ENCODE results near the gene KNL1.

Gene KNL1

DNA sequence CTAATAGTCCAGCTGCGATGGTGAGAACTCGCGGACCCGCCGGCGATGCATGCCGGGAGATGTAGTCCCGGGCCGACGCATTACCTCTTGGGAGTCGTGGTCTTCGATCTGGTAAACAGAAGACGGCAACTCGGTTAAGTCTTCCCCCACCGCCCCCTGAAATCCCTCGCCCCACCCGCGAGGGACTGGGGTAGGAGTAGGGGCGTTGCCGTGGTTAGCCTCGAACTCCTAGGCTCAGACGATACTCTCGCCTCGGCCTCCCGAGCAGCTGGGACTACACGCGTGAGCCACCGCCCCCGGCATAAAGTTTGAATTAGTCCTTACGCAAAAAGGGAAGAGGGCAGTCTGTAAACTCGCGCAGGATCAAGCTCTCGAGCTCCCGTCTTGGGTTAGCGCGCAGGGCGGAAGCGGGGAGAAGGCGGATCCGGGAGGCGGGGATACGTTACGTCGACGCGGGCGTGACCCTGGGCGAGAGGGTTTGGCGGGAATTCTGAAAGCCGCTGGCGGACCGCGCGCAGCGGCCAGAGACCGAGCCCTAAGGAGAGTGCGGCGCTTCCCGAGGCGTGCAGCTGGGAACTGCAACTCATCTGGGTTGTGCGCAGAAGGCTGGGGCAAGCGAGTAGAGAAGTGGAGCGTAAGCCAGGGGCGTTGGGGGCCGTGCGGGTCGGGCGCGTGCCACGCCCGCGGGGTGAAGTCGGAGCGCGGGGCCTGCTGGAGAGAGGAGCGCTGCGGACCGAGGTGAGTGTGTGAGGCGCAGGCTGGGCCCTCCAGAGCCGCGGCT lies 100.8 kb downstream of the KNL1 start, which contains the start of gene RAD51 (continued):
- TF ChIP-seq, protein P1, sequence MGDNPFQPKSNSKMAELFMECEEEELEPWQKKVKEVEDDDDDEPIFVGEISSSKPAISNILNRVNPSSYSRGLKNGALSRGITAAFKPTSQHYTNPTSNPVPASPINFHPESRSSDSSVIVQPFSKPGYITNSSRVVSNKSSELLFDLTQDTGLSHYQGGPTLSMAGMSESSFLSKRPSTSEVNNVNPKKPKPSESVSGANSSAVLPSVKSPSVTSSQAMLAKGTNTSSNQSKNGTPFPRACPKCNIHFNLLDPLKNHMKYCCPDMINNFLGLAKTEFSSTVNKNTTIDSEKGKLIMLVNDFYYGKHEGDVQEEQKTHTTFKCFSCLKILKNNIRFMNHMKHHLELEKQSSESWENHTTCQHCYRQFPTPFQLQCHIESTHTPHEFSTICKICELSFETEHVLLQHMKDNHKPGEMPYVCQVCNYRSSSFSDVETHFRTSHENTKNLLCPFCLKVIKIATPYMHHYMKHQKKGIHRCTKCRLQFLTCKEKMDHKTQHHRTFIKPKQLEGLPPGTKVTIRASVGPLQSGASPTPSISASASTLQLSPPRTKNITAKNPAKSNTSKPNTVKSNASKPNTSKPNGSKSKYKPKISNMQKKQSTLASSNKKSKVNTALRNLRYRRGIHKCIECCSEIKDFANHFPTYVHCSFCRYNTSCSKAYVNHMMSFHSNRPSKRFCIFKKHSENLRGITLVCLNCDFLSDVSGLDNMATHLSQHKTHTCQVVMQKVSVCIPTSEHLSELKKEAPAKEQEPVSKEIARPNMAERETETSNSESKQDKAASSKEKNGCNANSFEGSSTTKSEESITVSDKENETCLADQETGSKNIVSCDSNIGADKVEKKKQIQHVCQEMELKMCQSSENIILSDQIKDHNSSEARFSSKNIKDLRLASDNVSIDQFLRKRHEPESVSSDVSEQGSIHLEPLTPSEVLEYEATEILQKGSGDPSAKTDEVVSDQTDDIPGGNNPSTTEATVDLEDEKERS (tag by site-specific recombination; IDR thresholded peaks at IDR 0.05), result no peak
- TF ChIP-seq ZNF785 (tag by site-specific recombination; IDR thresholded peaks at IDR 0.05) (no peak), ZNF404 (tag by site-specific recombination; IDR thresholded peaks at IDR 0.05) (no peak), ZNF202 (tag by site-specific recombination; IDR thresholded peaks at IDR 0.05; ENCODE audit: borderline replicate concordance) (no peak), BCL11B (tag by site-specific recombination; IDR thresholded peaks at IDR 0.05; ENCODE audit: low read depth) (peak; percentile 77; the same call in 1 of the 2 replicates), ZBTB1 (tag by site-specific recombination; IDR thresholded peaks at IDR 0.05) (peak; percentile 77; the same call in 1 of the 2 replicates), ZNF23 (tag by site-specific recombination; IDR thresholded peaks at IDR 0.05; ENCODE audit: borderline replicate concordance) (no peak), ZNF335 (tag by site-specific recombination; conservative IDR thresholded peaks at IDR 0.05) (peak; percentile 76), ZNF221 (tag by site-specific recombination; IDR thresholded peaks at IDR 0.05; ENCODE audit: borderline replicate concordance) (no peak), ZBTB17 (tag by site-specific recombination; IDR thresholded peaks at IDR 0.05) (peak; percentile 82), ZIC2 (tag by site-specific recombination; IDR thresholded peaks at IDR 0.05) (0 out of 2 replicates have a peak, but pooled peaks have one; percentile 14), ZNF155 (tag by site-specific recombination; IDR thresholded peaks at IDR 0.05) (no peak), ZNF623 (tag by site-specific recombination; IDR thresholded peaks at IDR 0.05) (no peak), ZBTB21 (tag by site-specific recombination; IDR thresholded peaks at IDR 0.05) (peak; percentile 44; the same call in 1 of the 2 replicates), ZNF416 (tag by site-specific recombination; IDR thresholded peaks at IDR 0.05) (no peak), KLF9 (tag by site-specific recombination; IDR thresholded peaks at IDR 0.05; ENCODE audit: low read depth) (peak; percentile 80), ZNF112 (tag by site-specific recombination; IDR thresholded peaks at IDR 0.05) (no peak), ZNF561 (tag by site-specific recombination; IDR thresholded peaks at IDR 0.05; ENCODE audit: borderline replicate concordance) (no peak), ZNF175 (tag by site-specific recombination; IDR thresholded peaks at IDR 0.05) (no peak), ZFP3 (tag by site-specific recombination; IDR thresholded peaks at IDR 0.05; ENCODE audit: low read depth) (no peak), GLIS1 (tag by site-specific recombination; IDR thresholded peaks at IDR 0.05) (0 out of 2 replicates have a peak, but pooled peaks have one; percentile 29), ZNF510 (tag by site-specific recombination; IDR thresholded peaks at IDR 0.05; ENCODE audit: insufficient replicate concordance) (no peak), KLF8 (tag by site-specific recombination; IDR thresholded peaks at IDR 0.05) (peak; percentile 97)
- TF ChIP-seq, protein P2, sequence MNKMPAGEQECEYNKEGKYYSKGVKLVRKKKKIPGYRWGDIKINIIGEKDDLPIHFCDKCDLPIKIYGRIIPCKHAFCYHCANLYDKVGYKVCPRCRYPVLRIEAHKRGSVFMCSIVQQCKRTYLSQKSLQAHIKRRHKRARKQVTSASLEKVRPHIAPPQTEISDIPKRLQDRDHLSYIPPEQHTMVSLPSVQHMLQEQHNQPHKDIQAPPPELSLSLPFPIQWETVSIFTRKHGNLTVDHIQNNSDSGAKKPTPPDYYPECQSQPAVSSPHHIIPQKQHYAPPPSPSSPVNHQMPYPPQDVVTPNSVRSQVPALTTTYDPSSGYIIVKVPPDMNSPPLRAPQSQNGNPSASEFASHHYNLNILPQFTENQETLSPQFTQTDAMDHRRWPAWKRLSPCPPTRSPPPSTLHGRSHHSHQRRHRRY (tag by site-specific recombination; IDR thresholded peaks at IDR 0.05), result no peak
- TF ChIP-seq, protein P3, sequence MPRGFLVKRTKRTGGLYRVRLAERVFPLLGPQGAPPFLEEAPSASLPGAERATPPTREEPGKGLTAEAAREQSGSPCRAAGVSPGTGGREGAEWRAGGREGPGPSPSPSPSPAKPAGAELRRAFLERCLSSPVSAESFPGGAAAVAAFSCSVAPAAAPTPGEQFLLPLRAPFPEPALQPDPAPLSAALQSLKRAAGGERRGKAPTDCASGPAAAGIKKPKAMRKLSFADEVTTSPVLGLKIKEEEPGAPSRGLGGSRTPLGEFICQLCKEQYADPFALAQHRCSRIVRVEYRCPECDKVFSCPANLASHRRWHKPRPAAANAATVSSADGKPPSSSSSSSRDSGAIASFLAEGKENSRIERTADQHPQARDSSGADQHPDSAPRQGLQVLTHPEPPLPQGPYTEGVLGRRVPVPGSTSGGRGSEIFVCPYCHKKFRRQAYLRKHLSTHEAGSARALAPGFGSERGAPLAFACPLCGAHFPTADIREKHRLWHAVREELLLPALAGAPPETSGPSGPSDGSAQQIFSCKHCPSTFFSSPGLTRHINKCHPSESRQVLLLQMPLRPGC (tag by site-specific recombination; IDR thresholded peaks at IDR 0.05), result no peak
- TF ChIP-seq, protein P4, sequence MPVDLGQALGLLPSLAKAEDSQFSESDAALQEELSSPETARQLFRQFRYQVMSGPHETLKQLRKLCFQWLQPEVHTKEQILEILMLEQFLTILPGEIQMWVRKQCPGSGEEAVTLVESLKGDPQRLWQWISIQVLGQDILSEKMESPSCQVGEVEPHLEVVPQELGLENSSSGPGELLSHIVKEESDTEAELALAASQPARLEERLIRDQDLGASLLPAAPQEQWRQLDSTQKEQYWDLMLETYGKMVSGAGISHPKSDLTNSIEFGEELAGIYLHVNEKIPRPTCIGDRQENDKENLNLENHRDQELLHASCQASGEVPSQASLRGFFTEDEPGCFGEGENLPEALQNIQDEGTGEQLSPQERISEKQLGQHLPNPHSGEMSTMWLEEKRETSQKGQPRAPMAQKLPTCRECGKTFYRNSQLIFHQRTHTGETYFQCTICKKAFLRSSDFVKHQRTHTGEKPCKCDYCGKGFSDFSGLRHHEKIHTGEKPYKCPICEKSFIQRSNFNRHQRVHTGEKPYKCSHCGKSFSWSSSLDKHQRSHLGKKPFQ (tag by site-specific recombination; IDR thresholded peaks at IDR 0.05), result 0 out of 2 replicates have a peak, but pooled peaks have one; percentile 91
- TF ChIP-seq, protein P5, sequence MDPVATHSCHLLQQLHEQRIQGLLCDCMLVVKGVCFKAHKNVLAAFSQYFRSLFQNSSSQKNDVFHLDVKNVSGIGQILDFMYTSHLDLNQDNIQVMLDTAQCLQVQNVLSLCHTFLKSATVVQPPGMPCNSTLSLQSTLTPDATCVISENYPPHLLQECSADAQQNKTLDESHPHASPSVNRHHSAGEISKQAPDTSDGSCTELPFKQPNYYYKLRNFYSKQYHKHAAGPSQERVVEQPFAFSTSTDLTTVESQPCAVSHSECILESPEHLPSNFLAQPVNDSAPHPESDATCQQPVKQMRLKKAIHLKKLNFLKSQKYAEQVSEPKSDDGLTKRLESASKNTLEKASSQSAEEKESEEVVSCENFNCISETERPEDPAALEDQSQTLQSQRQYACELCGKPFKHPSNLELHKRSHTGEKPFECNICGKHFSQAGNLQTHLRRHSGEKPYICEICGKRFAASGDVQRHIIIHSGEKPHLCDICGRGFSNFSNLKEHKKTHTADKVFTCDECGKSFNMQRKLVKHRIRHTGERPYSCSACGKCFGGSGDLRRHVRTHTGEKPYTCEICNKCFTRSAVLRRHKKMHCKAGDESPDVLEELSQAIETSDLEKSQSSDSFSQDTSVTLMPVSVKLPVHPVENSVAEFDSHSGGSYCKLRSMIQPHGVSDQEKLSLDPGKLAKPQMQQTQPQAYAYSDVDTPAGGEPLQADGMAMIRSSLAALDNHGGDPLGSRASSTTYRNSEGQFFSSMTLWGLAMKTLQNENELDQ (tag by site-specific recombination; IDR thresholded peaks at IDR 0.05; ENCODE audit: low read depth), result no peak
- TF ChIP-seq, protein P6, sequence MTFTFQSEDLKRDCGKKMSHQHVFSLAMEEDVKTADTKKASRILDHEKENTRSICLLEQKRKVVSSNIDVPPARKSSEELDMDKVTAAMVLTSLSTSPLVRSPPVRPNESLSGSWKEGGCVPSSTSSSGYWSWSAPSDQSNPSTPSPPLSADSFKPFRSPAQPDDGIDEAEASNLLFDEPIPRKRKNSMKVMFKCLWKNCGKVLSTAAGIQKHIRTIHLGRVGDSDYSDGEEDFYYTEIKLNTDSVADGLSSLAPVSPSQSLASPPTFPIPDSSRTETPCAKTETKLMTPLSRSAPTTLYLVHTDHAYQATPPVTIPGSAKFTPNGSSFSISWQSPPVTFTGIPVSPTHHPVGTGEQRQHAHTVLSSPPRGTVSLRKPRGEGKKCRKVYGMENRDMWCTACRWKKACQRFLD (tag by site-specific recombination; IDR thresholded peaks at IDR 0.05), result no peak

Data from HEK293 (cell line).